SK-N-SH (cell line): ENCODE results near the gene IRGQ. TPM values are rescaled to one million over a fixed set of nuclear protein-coding genes. Genes with fewer than 3 reads are reported as not detected.

Experiments used
- CTCF ChIA-PET: fragments of 300-600, 350-600 bp; formaldehyde crosslinking; extraction: SDS; loops from one replicate; lab custom pipeline; 2021; lab: Yijun Ruan, JAX
- POLR2A ChIA-PET: fragments of 350-600 bp; sonication (Branson Sonifier 250); formaldehyde crosslinking; extraction: SDS; loops from one replicate; lab custom pipeline; 2020; ENCODE audit warnings: antibody characterized with exemption, inconsistent platforms; lab: Yijun Ruan, JAX
- DNase-seq: peaks from one replicate; pipeline ENCODE4 v3.0.0; 2012
- H2AFZ ChIP-seq: fragments of 200-600 bp; sonication (generic); 2 replicates; pipeline ENCODE4 v1.8.1; 2016; ENCODE audit warnings: antibody characterized with exemption, mild to moderate bottlenecking, low read depth
- H3F3A ChIP-seq: fragments of 200-600 bp; sonication (generic); replicated peaks from 2 replicates; pipeline ENCODE3; 2016; ENCODE audit warnings: antibody characterized with exemption, mild to moderate bottlenecking; ENCODE audit not compliant: insufficient read depth
- H3K27ac ChIP-seq, 2 experiments: fragments of 200-500 bp in 1 of 2; fragments of 200-600 bp in 1 of 2; sonication (Bioruptor generic) in 1 of 2; sonication (generic), shearing (Covaris generic) in 1 of 2; 2 replicates each; pipeline versions ENCODE4 v1.5.1 to v1.6.1; 2014 to 2016; ENCODE audit warnings: low read depth in 2 of 2, inconsistent platforms in 1 of 2, low read length in 1 of 2, mild to moderate bottlenecking in 1 of 2, mixed read lengths in 1 of 2
- H3K27me3 ChIP-seq: fragments of 200-600 bp; sonication (generic), shearing (Covaris generic); 2 replicates; pipeline ENCODE4 v1.6.1; 2016; ENCODE audit warnings: mixed run types; ENCODE audit not compliant: insufficient read depth
- H3K36me3 ChIP-seq, 2 experiments: fragments of 200-500 bp in 1 of 2; fragments of 200-600 bp in 1 of 2; sonication (Bioruptor generic) in 1 of 2; sonication (generic) in 1 of 2; replicated peaks in 1 of 2; 2 replicates each; pipeline versions ENCODE3 to v1.5.1; 2014 to 2016; ENCODE audit warnings: low read length in 1 of 2, mild to moderate bottlenecking in 1 of 2; ENCODE audit not compliant: insufficient read depth in 2 of 2, control insufficient read depth in 1 of 2
- H3K4me1 ChIP-seq, 2 experiments: fragments of 200-500 bp in 1 of 2; fragments of 200-600 bp in 1 of 2; sonication (Bioruptor generic) in 1 of 2; sonication (generic), shearing (Covaris generic) in 1 of 2; 2 replicates each; pipeline versions ENCODE4 v1.5.1 to v1.6.1; 2014 to 2016; ENCODE audit warnings: low read depth in 1 of 2, low read length in 1 of 2, mixed run types in 1 of 2; ENCODE audit not compliant: insufficient read depth in 2 of 2, control insufficient read depth in 1 of 2
- H3K4me2 ChIP-seq: fragments of 200-600 bp; sonication (generic), shearing (Covaris generic); 2 replicates; pipeline ENCODE4 v1.6.1; 2017; ENCODE audit warnings: mixed run types
- H3K4me3 ChIP-seq, 2 experiments: fragments of 200-500 bp in 1 of 2; fragments of 200-600 bp in 1 of 2; sonication (Bioruptor generic) in 1 of 2; sonication (generic), shearing (Covaris generic) in 1 of 2; 2 replicates each; pipeline versions ENCODE4 v1.5.1 to v1.8.1; 2014 to 2016; ENCODE audit warnings: low read depth in 2 of 2, inconsistent platforms in 1 of 2, low read length in 1 of 2, mild to moderate bottlenecking in 1 of 2, mixed read lengths in 1 of 2, moderate library complexity in 1 of 2
- H3K79me2 ChIP-seq: fragments of 200-600 bp; sonication (generic); 2 replicates; pipeline ENCODE4 v1.8.1; 2017; ENCODE audit warnings: mild to moderate bottlenecking; ENCODE audit not compliant: insufficient read depth
- H3K9ac ChIP-seq: fragments of 200-600 bp; sonication (generic); 2 replicates; pipeline ENCODE4 v1.6.1; 2017; ENCODE audit warnings: mixed run types
- H3K9me2 ChIP-seq: fragments of 200-600 bp; sonication (generic); 2 replicates; pipeline ENCODE4 v1.6.1; 2017; ENCODE audit warnings: mixed run types
- H3K9me3 ChIP-seq: fragments of 200-600 bp; sonication (generic); 2 replicates; pipeline ENCODE4 v1.6.1; 2017; ENCODE audit warnings: mixed run types, mild to moderate bottlenecking, moderate library complexity
- H4K20me1 ChIP-seq: fragments of 200-600 bp; sonication (generic); 2 replicates; pipeline ENCODE4 v1.6.1; 2017; ENCODE audit warnings: mild to moderate bottlenecking, mixed run types; ENCODE audit not compliant: insufficient read depth
- CHD2 ChIP-seq: fragments of 150-350 bp; IDR thresholded peaks from 2 replicates; pipeline ENCODE4 v1.6.1; 2018; ENCODE audit warnings: low read length; ENCODE audit not compliant: partially characterized antibody
- CTCF ChIP-seq: fragments of 200-600 bp; sonication (generic); IDR thresholded peaks from 2 replicates; pipeline ENCODE4 v1.6.1; 2017; ENCODE audit warnings: antibody characterized with exemption, mild to moderate bottlenecking, moderate library complexity
- EP300 ChIP-seq, 2 experiments: IDR thresholded peaks; 2 replicates each; pipeline versions ENCODE4 v1.4.0 to v1.6.1; 2012; ENCODE audit warnings: borderline replicate concordance in 1 of 2, low read depth in 1 of 2, low read length in 1 of 2
- FOSL2 ChIP-seq: IDR thresholded peaks from 2 replicates; pipeline ENCODE4 v1.4.0; 2012; ENCODE audit warnings: low read depth, mild to moderate bottlenecking, moderate library complexity, borderline replicate concordance
- FOXM1 ChIP-seq: IDR thresholded peaks from 2 replicates; pipeline ENCODE4 v1.4.0; 2012; ENCODE audit warnings: low read depth, mild to moderate bottlenecking
- MAX ChIP-seq: IDR thresholded peaks from 2 replicates; pipeline ENCODE4 v1.4.0; 2012; ENCODE audit warnings: low read depth
- MEF2A ChIP-seq: IDR thresholded peaks from 2 replicates; pipeline ENCODE4 v1.4.0; 2012; ENCODE audit warnings: low read depth, borderline replicate concordance
- MXI1 ChIP-seq: IDR thresholded peaks from 2 replicates; pipeline ENCODE4 v1.6.1; 2012; ENCODE audit warnings: mild to moderate bottlenecking, low read depth, low read length, improper control_type of control experiment
- RXRA ChIP-seq: IDR thresholded peaks from 2 replicates; pipeline ENCODE4 v1.4.0; 2012; ENCODE audit warnings: low read depth, mild to moderate bottlenecking, borderline replicate concordance
- TEAD4 ChIP-seq: IDR thresholded peaks from 2 replicates; pipeline ENCODE4 v1.4.0; 2012; ENCODE audit warnings: mild to moderate bottlenecking, borderline replicate concordance; ENCODE audit not compliant: insufficient read depth
- YY1 ChIP-seq: IDR thresholded peaks from 2 replicates; pipeline ENCODE4 v1.4.0; 2012; ENCODE audit warnings: low read depth, mild to moderate bottlenecking
- WGBS: methylation state at CpG from one replicate; pipeline ENCODE4 v1.1.6; 2017; ENCODE audit warnings: low lambda C conversion rate; 5-methylcytosine and 5-hydroxymethylcytosine counted together
- polyA plus RNA-seq, 3 experiments: library from polyadenylated mRNA; depleted of rRNA; stranded (reverse); fragments of >200 nt; gene quantifications; 2 replicates each; pipeline ENCODE4 v1.2.3, GENCODE V29; 2012
- TF ChIP-seq, protein P1 (sequence below): IDR thresholded peaks from 2 replicates; pipeline ENCODE4 v1.6.1; 2012; ENCODE audit warnings: mild to moderate bottlenecking, low read depth, low read length, moderate library complexity

Gene IRGQ
- polyA plus RNA-seq, 1 of the 3 experiments (the other 2 are of a cell fraction) = 8.4 TPM

DNA sequence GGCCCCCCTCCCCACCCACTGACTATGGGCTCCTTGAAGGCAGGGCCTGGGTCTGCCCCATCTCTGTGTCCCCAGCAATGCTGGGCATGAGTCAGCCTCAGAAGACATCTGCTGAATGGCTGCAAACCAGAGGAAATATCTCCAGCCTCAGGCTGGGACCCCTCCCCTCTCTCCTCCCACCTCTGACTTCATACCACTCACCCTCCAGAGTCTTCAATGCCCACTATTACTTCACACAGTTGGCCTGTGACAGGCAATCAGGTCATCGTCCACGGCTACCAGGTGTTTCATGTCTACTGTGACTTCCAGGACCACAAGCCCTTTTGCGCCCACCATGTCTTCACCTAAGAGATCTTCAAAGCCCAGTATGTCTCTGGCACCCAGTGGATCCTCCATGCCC lies 15.9 kb upstream of the IRGQ start, which contains the start of gene SRRM5:
TSS of gene SRRM5 (plus strand) at position 301 of the 400 bp plus-strand sequence. CDS start at position 335, 34 bp downstream.
- POLR2A ChIA-PET = interaction anchor here (0.7 kb wide), 1 partner anchor 8 kb away, joined by 3 read pairs; the partner anchor contains the start of gene ZNF428
- peaks cover 56% of the 10 kb centered on the region for H3K79me2 ChIP-seq
- WGBS = 95% methylated on average over 3 of the region's 3 CpGs

More for the DNA sequence above, 15.9 kb upstream of the IRGQ start, which contains the start of gene SRRM5:
- Histone ChIP-seq H3F3A (no peaks in the 10 kb centered on the region), H3K9ac (no peak within 1 kb of the TSS), H3K27me3 (no peaks in the 10 kb centered on the region), H3K4me2 (no peak within 1 kb of the TSS), H4K20me1 (no peaks in the 10 kb centered on the region), H3K4me3 (no peak within 1 kb of the TSS), H3K36me3 (peaks cover 6 to 23% of the 10 kb centered on the region in 2 experiments), H3K9me2 (no peaks in the 10 kb centered on the region), H3K4me1 (no peaks in the 10 kb centered on the region; a peak in 1 of 4 replicates), H3K9me3 (no peaks in the 10 kb centered on the region), H3K27ac (no peak within 1 kb of the TSS), H2AFZ (no peak within 1 kb of the TSS)
- TF ChIP-seq FOSL2 (no peak), MAX (no peak), CHD2 (no peak), MXI1 (no peak), YY1 (no peak), FOXM1 (no peak), EP300 (IDR thresholded peaks at IDR 0.05; ENCODE audit: borderline replicate concordance in 1 of 2, low read depth in 1 of 2, low read length in 1 of 2) (no peak), RXRA (no peak), MEF2A (no peak), CTCF (no peak), TEAD4 (no peak)
- TF ChIP-seq, protein P1, sequence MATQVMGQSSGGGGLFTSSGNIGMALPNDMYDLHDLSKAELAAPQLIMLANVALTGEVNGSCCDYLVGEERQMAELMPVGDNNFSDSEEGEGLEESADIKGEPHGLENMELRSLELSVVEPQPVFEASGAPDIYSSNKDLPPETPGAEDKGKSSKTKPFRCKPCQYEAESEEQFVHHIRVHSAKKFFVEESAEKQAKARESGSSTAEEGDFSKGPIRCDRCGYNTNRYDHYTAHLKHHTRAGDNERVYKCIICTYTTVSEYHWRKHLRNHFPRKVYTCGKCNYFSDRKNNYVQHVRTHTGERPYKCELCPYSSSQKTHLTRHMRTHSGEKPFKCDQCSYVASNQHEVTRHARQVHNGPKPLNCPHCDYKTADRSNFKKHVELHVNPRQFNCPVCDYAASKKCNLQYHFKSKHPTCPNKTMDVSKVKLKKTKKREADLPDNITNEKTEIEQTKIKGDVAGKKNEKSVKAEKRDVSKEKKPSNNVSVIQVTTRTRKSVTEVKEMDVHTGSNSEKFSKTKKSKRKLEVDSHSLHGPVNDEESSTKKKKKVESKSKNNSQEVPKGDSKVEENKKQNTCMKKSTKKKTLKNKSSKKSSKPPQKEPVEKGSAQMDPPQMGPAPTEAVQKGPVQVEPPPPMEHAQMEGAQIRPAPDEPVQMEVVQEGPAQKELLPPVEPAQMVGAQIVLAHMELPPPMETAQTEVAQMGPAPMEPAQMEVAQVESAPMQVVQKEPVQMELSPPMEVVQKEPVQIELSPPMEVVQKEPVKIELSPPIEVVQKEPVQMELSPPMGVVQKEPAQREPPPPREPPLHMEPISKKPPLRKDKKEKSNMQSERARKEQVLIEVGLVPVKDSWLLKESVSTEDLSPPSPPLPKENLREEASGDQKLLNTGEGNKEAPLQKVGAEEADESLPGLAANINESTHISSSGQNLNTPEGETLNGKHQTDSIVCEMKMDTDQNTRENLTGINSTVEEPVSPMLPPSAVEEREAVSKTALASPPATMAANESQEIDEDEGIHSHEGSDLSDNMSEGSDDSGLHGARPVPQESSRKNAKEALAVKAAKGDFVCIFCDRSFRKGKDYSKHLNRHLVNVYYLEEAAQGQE = no peak
- CTCF ChIA-PET = no interaction called here
- DNase-seq = no peak
